ENCODE measurements around the gene HOXB7. TPM values are rescaled to one million over a fixed set of nuclear protein-coding genes. Genes with fewer than 3 reads are reported as not detected.

HOXB7 gene
- total and polyA plus RNA-seq, 10 of the 15 experiments (the other 5 are each of a cell fraction or from before 2014, with no cell fraction given): 2.8 to 7.4 (median 4.2) TPM

DNA sequence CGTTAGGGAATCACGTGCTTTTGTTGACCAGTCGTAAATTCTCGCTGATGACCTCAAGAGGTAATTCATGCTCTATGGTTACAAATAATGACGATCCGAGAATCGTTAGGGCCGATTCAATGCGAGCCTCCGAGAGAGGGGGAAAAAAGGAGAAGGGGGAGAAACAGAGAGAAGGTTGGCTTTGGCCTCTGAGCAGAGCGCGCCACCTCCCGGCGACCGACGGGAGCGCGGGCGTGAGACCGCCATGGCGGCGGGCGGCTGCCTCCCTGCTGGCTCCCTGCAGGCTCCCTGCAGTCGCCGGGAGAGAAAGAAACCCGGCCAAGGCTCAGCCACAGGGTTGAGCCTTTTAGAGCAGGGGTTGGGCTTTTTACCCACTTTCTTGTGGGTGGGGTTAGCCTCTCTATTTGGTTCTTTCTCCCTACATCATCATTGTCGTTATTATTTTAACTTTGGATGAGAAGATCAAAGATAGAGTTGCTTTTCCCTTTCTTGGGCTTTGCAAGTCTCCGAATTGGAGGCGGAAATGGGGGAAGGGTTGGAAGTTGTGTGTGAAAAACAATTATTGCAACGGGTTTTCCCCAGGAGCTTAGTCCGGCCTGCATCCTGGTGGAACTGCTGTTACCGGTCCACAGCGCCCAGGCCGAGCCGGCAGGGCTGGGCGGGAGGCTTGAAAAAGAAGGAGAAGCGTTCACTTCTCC, 16.8 kb downstream of the HOXB7 start (continued):
- TF ChIP-seq RBBP5 (conservative IDR thresholded peaks at IDR 0.05) (no peak), BCL11A (IDR thresholded peaks at IDR 0.05; ENCODE audit: low read depth, low read length) (no peak), CREM (IDR thresholded peaks at IDR 0.05; ENCODE audit: low read depth) (0 out of 2 replicates have a peak, but pooled peaks have one; percentile 20), TBL1XR1 (IDR thresholded peaks at IDR 0.05; ENCODE audit: low read depth, low read length) (no peak), ZNF24 (IDR thresholded peaks at IDR 0.05) (0 out of 2 replicates have a peak, but pooled peaks have one; percentile 13), SMARCA5 (IDR thresholded peaks at IDR 0.05) (peak; percentile 89), MEF2A (IDR thresholded peaks at IDR 0.05; ENCODE audit: insufficient read depth, low read depth, low read length) (no peak), NBN (IDR thresholded peaks at IDR 0.05) (no peak), SMC3 (IDR thresholded peaks at IDR 0.05; ENCODE audit: borderline replicate concordance, low read length) (peak; percentile 95), BHLHE40 (IDR thresholded peaks at IDR 0.05; ENCODE audit: borderline replicate concordance in 1 of 2, low read depth in 2 of 2, low read length in 1 of 2) (peak; percentile 44 to 61; a peak in 2 of 4 replicates), RAD21 (IDR thresholded peaks at IDR 0.05; ENCODE audit: insufficient read depth, low read depth, low read length) (peak; percentile 80), RAD51 (IDR thresholded peaks at IDR 0.05) (0 out of 2 replicates have a peak, but pooled peaks have one; percentile 29), CREB1 (IDR thresholded peaks at IDR 0.05; ENCODE audit: low read depth) (0 out of 2 replicates have a peak, but pooled peaks have one; percentile 11), SPI1 (IDR thresholded peaks at IDR 0.05; ENCODE audit: borderline replicate concordance, insufficient read depth, low read depth, low read length) (peak; percentile 68; the same call in 1 of the 2 replicates), IRF4 (IDR thresholded peaks at IDR 0.05; ENCODE audit: low read depth, low read length) (0 out of 2 replicates have a peak, but pooled peaks have one; percentile 23), HDGF (IDR thresholded peaks at IDR 0.05) (no peak), RB1 (IDR thresholded peaks at IDR 0.05; ENCODE audit: borderline replicate concordance) (peak; percentile 53; the same call in 1 of the 2 replicates)

All from GM12878 (cell line).